Sigmoid colon (tissue), 7 donors: ENCODE data around the gene KLHDC3. TPM values are rescaled to one million over a fixed set of nuclear protein-coding genes. Genes with fewer than 3 reads are reported as not detected.

Experiments used
- DNase-seq: peaks from one replicate; pipeline ENCODE4 v3.0.0-alpha.2; 2019
- H3K27ac ChIP-seq, 4 donors: fragments of 200-600 bp; sonication (generic); one replicate each; pipeline ENCODE4 v1.5.1; 2016 to 2019; ENCODE audit warnings: mild to moderate bottlenecking in 1 of 4
- H3K27me3 ChIP-seq, 3 donors: fragments of 200-600 bp; sonication (generic); one replicate each; pipeline ENCODE4 v1.5.1; 2019; ENCODE audit warnings: mild to moderate bottlenecking in 1 of 3
- H3K36me3 ChIP-seq, 4 donors: fragments of 200-600 bp; sonication (generic); one replicate each; pipeline ENCODE4 v1.5.1; 2016 to 2019
- H3K4me1 ChIP-seq, 4 donors: fragments of 200-600 bp; sonication (generic); one replicate each; pipeline ENCODE4 v1.5.1; 2017 to 2019
- H3K4me3 ChIP-seq, 4 donors: fragments of 200-600 bp; sonication (generic); one replicate each; pipeline ENCODE4 v1.5.1; 2017 to 2019; ENCODE audit warnings: mild to moderate bottlenecking in 2 of 4, moderate library complexity in 1 of 4
- H3K9me3 ChIP-seq, 4 donors: fragments of 200-600 bp in 3 of 4; sonication (generic) in 3 of 4; one replicate each; pipeline versions ENCODE4 v1.5.1 to v1.6.1; 2013 to 2019
- CTCF ChIP-seq, 4 experiments: fragments of 450-650 bp in 3 of 4; fragments of 200-600 bp in 1 of 4; IDR thresholded peaks; one replicate each; pipeline ENCODE4 v1.5.1; 2016 to 2019; ENCODE audit warnings: antibody characterized with exemption in 4 of 4, mild to moderate bottlenecking in 3 of 4, moderate library complexity in 2 of 4
- EP300 ChIP-seq, 4 donors: sonication (generic); formaldehyde crosslinking; IDR thresholded peaks; one replicate each; pipeline ENCODE4 v1.6.1; 2017; ENCODE audit warnings: antibody characterized with exemption in 4 of 4
- POLR2A ChIP-seq, 2 donors: fragments of 450-650 bp; IDR thresholded peaks; one replicate each; pipeline ENCODE4 v1.6.1; 2016; ENCODE audit warnings: antibody characterized with exemption in 2 of 2, mild to moderate bottlenecking in 2 of 2, moderate library complexity in 2 of 2
- POLR2AphosphoS5 ChIP-seq, 4 donors: sonication (generic); formaldehyde crosslinking; IDR thresholded peaks; one replicate each; pipeline ENCODE4 v1.6.1; 2017; ENCODE audit warnings: antibody characterized with exemption in 4 of 4
- WGBS, 2 donors: extraction: QIAGEN DNeasy Blood & Tissue Kit; methylation state at CpG; one replicate each; pipeline ENCODE4 v1.1.7; 2013; 5-methylcytosine and 5-hydroxymethylcytosine counted together
- intact Hi-C: fragments of 100-400 bp; cut with DNase I; formaldehyde crosslinking; loops from one replicate; pipeline ENCODE4 v1.15.1; 2023
- polyA plus RNA-seq, 3 donors: library from polyadenylated mRNA; stranded (reverse); fragments of 200-250 nt; gene quantifications; one replicate each; pipeline ENCODE4 v1.2.3, GENCODE V29; 2013
- total RNA-seq, 4 donors: library from RNA; depleted of rRNA; stranded (reverse); fragments of >200 nt; gene quantifications; one replicate each; pipeline ENCODE4 v1.1.0, GENCODE V29; 2016
- donor health status: healthy with polysubstance abuse.
- donor health status: Bipolar disorder and iron deficiency.
- donor health status: healthy.

The KLHDC3 gene
- total and polyA plus RNA-seq, 7 donors: 64.3 to 158 (median 69.7) TPM

GRCh38 chr6:42987533-42988451 is 26.3 kb upstream of the KLHDC3 start:
- no peaks in the 10 kb centered on the region for H3K9me3 ChIP-seq
- H3K36me3 ChIP-seq: peaks cover 0 to 32% (median 4%) of the 10 kb centered on the region in 4 donors
- 84 to 87% methylated on average over 5 of the region's 5 CpGs for WGBS, 2 donors
- H3K27ac ChIP-seq: no peak overlapping the region
- no peak overlapping the region for H3K4me3 ChIP-seq
- peaks cover 0 to 48% (median 43%) of the 10 kb centered on the region in 4 donors for H3K4me1 ChIP-seq
- H3K27me3 ChIP-seq: no peaks in the 10 kb centered on the region
- intact Hi-C loops: no loop called here
- DNase-seq: no peak
- TF ChIP-seq EP300 (IDR thresholded peaks at IDR 0.05) (no peak), POLR2AphosphoS5 (IDR thresholded peaks at IDR 0.05) (no peak), CTCF (IDR thresholded peaks at IDR 0.05) (no peak), POLR2A (IDR thresholded peaks at IDR 0.05) (no peak)

DNA sequence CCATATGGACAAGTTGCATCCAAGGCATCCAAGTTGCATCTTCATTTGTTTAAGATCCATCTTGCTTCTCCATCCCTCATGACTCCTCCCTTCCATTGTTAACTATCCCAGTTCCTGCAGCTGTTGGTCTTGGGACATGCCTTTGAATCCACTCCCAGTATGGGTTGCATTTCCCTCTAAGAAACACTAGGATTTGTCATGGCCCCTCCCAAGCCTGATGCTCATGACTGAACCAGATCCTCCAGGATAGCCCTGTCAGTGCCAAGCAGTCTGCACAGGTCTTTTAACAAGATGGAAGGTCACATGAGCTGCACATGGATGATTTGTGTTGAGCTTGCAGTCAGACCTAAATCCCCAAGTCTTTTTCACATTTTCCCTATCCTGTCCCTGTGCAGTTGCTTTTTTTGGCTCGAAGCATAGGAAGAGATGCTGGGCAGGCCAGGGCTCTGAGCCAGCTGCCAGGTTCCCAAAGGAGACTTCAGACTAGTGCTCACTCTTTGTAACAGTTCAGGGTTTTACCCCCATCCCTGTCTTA is 25.5 kb upstream of the KLHDC3 start:
- peaks cover 0 to 44% (median 38%) of the 10 kb centered on the region in 4 donors for H3K4me1 ChIP-seq
- H3K36me3 ChIP-seq: peaks cover 0 to 37% (median 4%) of the 10 kb centered on the region in 4 donors
- no peak overlapping the region for H3K4me3 ChIP-seq
- WGBS, 2 donors: 83 to 90% methylated on average over 1 of the region's 1 CpG
- no peak overlapping the region for H3K27ac ChIP-seq
- intact Hi-C loops: no loop called here
- TF ChIP-seq CTCF (IDR thresholded peaks at IDR 0.05) (no peak), EP300 (IDR thresholded peaks at IDR 0.05) (no peak), POLR2A (IDR thresholded peaks at IDR 0.05) (no peak), POLR2AphosphoS5 (IDR thresholded peaks at IDR 0.05) (no peak)
- DNase-seq: no peak
- H3K9me3 ChIP-seq: no peaks in the 10 kb centered on the region
- no peaks in the 10 kb centered on the region for H3K27me3 ChIP-seq

- Histone ChIP-seq H3K4me3 (no peak overlapping the region), H3K27me3 (no peaks in the 10 kb centered on the region), H3K36me3 (peaks cover 0 to 44% (median 4%) of the 10 kb centered on the region in 4 donors), H3K27ac (no peak overlapping the region), H3K9me3 (no peaks in the 10 kb centered on the region), H3K4me1 (peaks cover 0 to 39% (median 34%) of the 10 kb centered on the region in 4 donors)
- DNase-seq: no peak
- WGBS, 2 donors: 28 to 68% methylated on average over 5 of the region's 5 CpGs
- no peak for TF ChIP-seq POLR2AphosphoS5 (IDR thresholded peaks at IDR 0.05)
- no peak for TF ChIP-seq CTCF (IDR thresholded peaks at IDR 0.05)
- no peak for TF ChIP-seq EP300 (IDR thresholded peaks at IDR 0.05)
- TF ChIP-seq POLR2A (IDR thresholded peaks at IDR 0.05): no peak
- intact Hi-C loops: no loop called here
Measured at GRCh38 chr6:42989923-42990322, 24.1 kb upstream of the KLHDC3 start.

DNA sequence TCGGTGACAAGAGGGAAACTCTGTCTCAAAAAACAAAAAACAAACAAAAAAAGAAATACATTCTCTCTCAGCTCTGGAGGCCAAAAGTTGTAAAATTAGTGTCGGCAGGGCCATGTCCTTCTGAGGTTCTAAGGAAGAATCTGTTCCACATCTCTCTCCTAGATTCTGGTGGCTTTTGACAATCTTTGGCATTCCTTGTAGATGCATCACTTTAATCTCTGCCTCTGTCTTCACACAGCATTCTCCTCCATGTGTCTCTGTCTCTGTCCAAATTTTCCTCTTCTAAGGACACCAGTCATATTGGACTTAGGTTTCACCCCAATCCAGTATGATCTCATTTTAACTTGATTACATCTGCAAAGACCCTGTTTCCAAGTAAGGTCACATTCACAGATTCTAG is 20.6 kb upstream of the KLHDC3 start:
- 86 to 91% methylated on average over 2 of the region's 2 CpGs for WGBS, 2 donors
- intact Hi-C loops: no loop called here
- H3K4me1 ChIP-seq: peaks cover 0 to 5% (median 2%) of the 10 kb centered on the region in 4 donors

More for the DNA sequence above, 20.6 kb upstream of the KLHDC3 start:
- H3K36me3 ChIP-seq: peaks cover 0 to 44% (median 4%) of the 10 kb centered on the region in 4 donors
- no peak overlapping the region for H3K4me3 ChIP-seq
- H3K9me3 ChIP-seq: no peaks in the 10 kb centered on the region
- H3K27me3 ChIP-seq: no peaks in the 10 kb centered on the region
- no peak for DNase-seq
- H3K27ac ChIP-seq: no peak overlapping the region
- TF ChIP-seq CTCF (IDR thresholded peaks at IDR 0.05) (no peak), POLR2A (IDR thresholded peaks at IDR 0.05) (no peak), EP300 (IDR thresholded peaks at IDR 0.05) (no peak), POLR2AphosphoS5 (IDR thresholded peaks at IDR 0.05) (no peak)
